ENCODE measurements around the gene ATP13A1.

- no peak for TF ChIP-seq CTCF (conservative IDR thresholded peaks at IDR 0.05)
- TF ChIP-seq EZH2 (IDR thresholded peaks at IDR 0.05; ENCODE audit: low read depth) = no peak
These were observed 33.4 kb downstream of the ATP13A1 start for GRCh38 chr19:19630062-19630414.
